OCI-LY3 (cell line): Measurements from ENCODE around the gene EFNA5.

Experiments used
- H2AFZ ChIP-seq: fragments of 200-600, 300-600 bp; shearing (Covaris generic); 2 replicates; pipeline ENCODE4 v1.6.0; 2014; ENCODE audit warnings: antibody characterized with exemption, low read depth, low read length
- H3K27ac ChIP-seq: fragments of 200-600, 300-600 bp; sonication (generic); 2 replicates; pipeline ENCODE4 v1.5.1; 2014; ENCODE audit warnings: mild to moderate bottlenecking, low read length, moderate library complexity, mixed read lengths
- H3K27me3 ChIP-seq: fragments of 200-600, 300-600 bp; sonication (generic); 2 replicates; pipeline ENCODE4 v1.6.1; 2014; ENCODE audit warnings: low read depth, low read length, mixed read lengths
- H3K36me3 ChIP-seq: fragments of 200-600, 300-600 bp; sonication (generic); replicated peaks from 2 replicates; pipeline ENCODE3; 2014; ENCODE audit warnings: low read depth, low read length, mixed read lengths
- H3K4me1 ChIP-seq: fragments of 300-600, 200-600 bp; sonication (generic); 2 replicates; pipeline ENCODE4 v1.6.1; 2014; ENCODE audit warnings: low read length, mixed read lengths
- H3K4me2 ChIP-seq: fragments of 200-600, 300-600 bp; sonication (generic); 2 replicates; pipeline ENCODE4 v1.6.1; 2014; ENCODE audit warnings: low read length, mixed read lengths
- H3K4me3 ChIP-seq: fragments of 300-600, 200-600 bp; sonication (generic); 2 replicates; pipeline ENCODE4 v1.5.1; 2014; ENCODE audit warnings: antibody characterized with exemption, mild to moderate bottlenecking, low read length, moderate library complexity
- H3K79me2 ChIP-seq: fragments of 300-600, 200-600 bp; shearing (Covaris generic); 2 replicates; pipeline ENCODE4 v1.6.1; 2014; ENCODE audit warnings: mild to moderate bottlenecking, low read length, mixed read lengths
- H3K9ac ChIP-seq: fragments of 300-600, 200-600 bp; shearing (Covaris generic); 2 replicates; pipeline ENCODE4 v1.6.0; 2014; ENCODE audit warnings: mild to moderate bottlenecking, low read length, moderate library complexity
- H3K9me3 ChIP-seq: fragments of 200-600, 300-600 bp; shearing (Covaris generic); 2 replicates; pipeline ENCODE4 v1.6.1; 2014; ENCODE audit warnings: low read length, mixed read lengths; ENCODE audit not compliant: insufficient read depth
- H4K20me1 ChIP-seq: fragments of 200-600, 300-600 bp; sonication (generic); 2 replicates; pipeline ENCODE4 v1.6.1; 2016; ENCODE audit warnings: low read length, mixed read lengths; ENCODE audit not compliant: insufficient read depth
- CTCF ChIP-seq: fragments of 200-600, 300-600 bp; sonication (generic); IDR thresholded peaks from 2 replicates; pipeline ENCODE4 v1.5.1; 2014; ENCODE audit warnings: antibody characterized with exemption, low read length, low read depth
- EZH2phosphoT487 ChIP-seq: fragments of 200-600 bp; shearing (Covaris generic); IDR thresholded peaks from 2 replicates; pipeline ENCODE4 v1.6.1; 2018; ENCODE audit warnings: antibody characterized with exemption, mixed run types, low read depth

Gene EFNA5

GRCh38 chr5:107541400-107541799 is 129.3 kb downstream of the EFNA5 start:
- no peak overlapping the region for H3K27ac ChIP-seq
- H4K20me1 ChIP-seq, result no peaks in the 10 kb centered on the region
- H3K36me3 ChIP-seq, result no peaks in the 10 kb centered on the region
- H3K4me3 ChIP-seq, result no peak overlapping the region
- no peak overlapping the region for H3K9ac ChIP-seq
- 0 out of 2 replicates have a peak, but pooled peaks cover 3% of the 10 kb centered on the region for H3K4me1 ChIP-seq
- H2AFZ ChIP-seq, result no peak overlapping the region
- no peaks in the 10 kb centered on the region for H3K79me2 ChIP-seq
- H3K27me3 ChIP-seq, result no peaks in the 10 kb centered on the region
- no peaks in the 10 kb centered on the region for H3K9me3 ChIP-seq
- no peak overlapping the region for H3K4me2 ChIP-seq
- no peak for TF ChIP-seq EZH2phosphoT487
- TF ChIP-seq CTCF, result no peak

GRCh38 chr5:107539726-107540330 is 130.9 kb downstream of the EFNA5 start:
- Histone ChIP-seq H3K27ac (no peak overlapping the region), H4K20me1 (no peaks in the 10 kb centered on the region), H3K9me3 (no peaks in the 10 kb centered on the region), H3K9ac (no peak overlapping the region), H3K4me1 (0 out of 2 replicates have a peak, but pooled peaks cover 3% of the 10 kb centered on the region), H2AFZ (no peak overlapping the region), H3K27me3 (no peaks in the 10 kb centered on the region), H3K4me3 (no peak overlapping the region), H3K36me3 (no peaks in the 10 kb centered on the region), H3K4me2 (no peak overlapping the region), H3K79me2 (no peaks in the 10 kb centered on the region)
- TF ChIP-seq CTCF (no peak), EZH2phosphoT487 (no peak)

- Histone ChIP-seq H2AFZ (no peak overlapping the region), H3K36me3 (no peaks in the 10 kb centered on the region), H3K4me3 (no peak overlapping the region), H3K79me2 (no peaks in the 10 kb centered on the region), H3K27ac (no peak overlapping the region), H3K4me2 (no peak overlapping the region), H3K4me1 (0 out of 2 replicates have a peak, but pooled peaks cover 3% of the 10 kb centered on the region), H3K9me3 (no peaks in the 10 kb centered on the region), H3K9ac (no peak overlapping the region), H4K20me1 (no peaks in the 10 kb centered on the region), H3K27me3 (no peaks in the 10 kb centered on the region)
- no peak for TF ChIP-seq EZH2phosphoT487
- no peak for TF ChIP-seq CTCF
Measured at GRCh38 chr5:107538805-107539445, 131.8 kb downstream of the EFNA5 start.

- Histone ChIP-seq H3K79me2 (no peaks in the 10 kb centered on the region), H3K4me1 (0 out of 2 replicates have a peak, but pooled peaks cover 3% of the 10 kb centered on the region), H3K27ac (no peak overlapping the region), H2AFZ (no peak overlapping the region), H3K4me2 (no peak overlapping the region), H4K20me1 (no peaks in the 10 kb centered on the region), H3K9ac (no peak overlapping the region), H3K9me3 (no peaks in the 10 kb centered on the region), H3K36me3 (no peaks in the 10 kb centered on the region), H3K27me3 (no peaks in the 10 kb centered on the region), H3K4me3 (no peak overlapping the region)
- TF ChIP-seq CTCF (no peak), EZH2phosphoT487 (no peak)
Measured at GRCh38 chr5:107538331-107538730, 132.4 kb downstream of the EFNA5 start.
